CD4-positive, alpha-beta T cell treated with Interleukin-1 beta for 1 hour (primary cell): ENCODE data around the gene SSU72.

Source experiments
- DNase-seq, 2 donors: peaks; one replicate each; pipeline ENCODE4 v3.0.0-alpha.2; 2020 to 2022

The SSU72 gene

DNA sequence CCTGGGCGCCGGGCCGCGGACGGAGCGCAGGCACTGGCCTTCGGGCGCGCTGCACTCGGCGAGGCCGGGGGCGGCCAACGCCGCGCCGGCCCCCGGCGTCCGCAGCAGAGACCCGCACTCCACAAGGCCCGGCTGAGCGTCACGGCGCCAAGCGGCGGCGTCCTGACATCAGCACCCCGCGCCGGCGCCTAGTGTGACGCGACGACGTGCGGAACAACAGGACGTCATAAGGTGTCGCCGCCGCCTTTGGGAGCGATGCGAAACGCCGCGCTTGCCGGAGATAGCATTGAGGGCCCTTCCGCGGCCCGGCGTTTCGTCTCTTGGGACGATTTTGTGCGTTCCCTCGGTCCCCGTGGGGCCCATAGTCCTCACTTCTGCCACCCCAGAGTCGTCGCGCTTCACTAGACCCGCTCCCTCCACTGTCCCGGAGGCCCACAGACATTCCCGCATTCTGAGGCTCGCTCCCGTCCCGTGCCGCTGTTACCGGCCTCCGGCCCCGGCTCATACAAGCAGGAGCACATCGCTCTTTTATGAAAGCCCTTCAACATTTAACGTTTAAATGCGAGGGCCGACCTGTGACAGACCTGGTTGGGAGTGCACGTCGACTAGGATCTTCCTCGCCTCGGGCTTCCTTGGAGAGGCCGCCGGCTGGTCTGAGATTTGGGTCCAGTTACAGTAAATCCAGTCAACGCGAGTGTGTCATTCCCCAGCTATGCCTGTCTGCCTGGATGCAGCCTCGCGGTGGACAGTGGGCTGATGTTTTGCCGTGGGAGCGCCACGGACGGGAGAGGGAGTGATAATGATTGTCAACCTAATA, at the start of gene SSU72:
Gene SSU72, minus strand, starts transcription at position 143 of the 817 bp plus-strand sequence. CDS start 306 bp downstream, outside the sequence.
- DNase-seq: peak; percentile 92 to 93

DNA sequence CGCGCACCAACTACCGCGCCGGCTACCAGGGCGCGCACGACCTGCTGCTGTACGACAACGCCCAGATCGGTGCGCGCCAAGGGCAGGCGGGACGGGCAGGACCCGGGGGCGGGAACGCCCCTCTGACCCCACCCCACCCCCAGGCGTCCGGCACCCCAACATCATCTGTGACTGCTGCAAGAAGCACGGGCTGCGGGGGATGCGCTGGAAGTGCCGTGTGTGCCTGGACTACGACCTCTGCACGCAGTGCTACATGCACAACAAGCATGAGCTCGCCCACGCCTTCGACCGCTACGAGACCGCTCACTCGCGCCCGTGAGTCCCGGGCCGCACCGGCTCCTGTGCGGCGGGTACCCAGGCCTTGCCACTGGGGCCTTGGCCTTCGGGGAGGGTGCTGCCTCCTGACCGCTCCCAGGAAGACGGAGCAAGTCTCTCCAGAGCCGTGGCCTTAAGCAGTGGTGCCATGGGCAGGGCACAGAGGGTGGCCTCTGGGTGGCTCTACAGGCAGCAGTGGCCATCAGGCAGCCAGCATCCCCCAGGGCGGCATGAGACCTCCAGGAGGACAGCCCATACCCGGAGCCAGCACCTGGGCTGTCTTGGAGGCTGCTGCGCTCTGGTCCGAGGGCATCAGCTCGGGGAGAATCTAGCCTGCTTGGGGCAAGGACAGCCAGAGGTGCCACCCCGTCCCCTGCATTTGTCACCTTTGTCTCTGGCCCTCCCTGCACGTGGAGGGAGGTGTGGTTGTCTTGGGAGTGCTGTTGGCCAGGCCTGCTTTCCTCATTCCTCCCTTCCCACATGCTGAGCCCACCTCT, 49.2 kb upstream of the SSU72 start:
- no peak for DNase-seq

DNA sequence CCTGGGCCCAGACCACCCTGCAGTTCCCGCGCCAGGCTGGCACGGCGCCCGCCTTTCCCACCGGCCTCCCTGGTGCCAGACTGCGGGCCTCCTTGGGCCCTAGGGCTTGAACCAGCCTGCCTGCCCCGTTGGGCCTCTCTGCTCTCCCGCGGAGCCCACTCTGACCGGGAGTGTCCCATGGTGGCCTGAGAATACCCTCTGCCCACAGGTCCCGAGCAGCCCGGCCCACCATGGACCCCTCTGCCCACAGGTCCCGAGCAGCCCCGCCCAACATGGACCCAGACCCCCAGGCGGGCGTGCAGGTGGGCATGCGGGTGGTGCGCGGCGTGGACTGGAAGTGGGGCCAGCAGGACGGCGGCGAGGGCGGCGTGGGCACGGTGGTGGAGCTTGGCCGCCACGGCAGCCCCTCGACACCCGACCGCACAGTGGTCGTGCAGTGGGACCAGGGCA, 48.5 kb upstream of the SSU72 start:
- no peak for DNase-seq

DNA sequence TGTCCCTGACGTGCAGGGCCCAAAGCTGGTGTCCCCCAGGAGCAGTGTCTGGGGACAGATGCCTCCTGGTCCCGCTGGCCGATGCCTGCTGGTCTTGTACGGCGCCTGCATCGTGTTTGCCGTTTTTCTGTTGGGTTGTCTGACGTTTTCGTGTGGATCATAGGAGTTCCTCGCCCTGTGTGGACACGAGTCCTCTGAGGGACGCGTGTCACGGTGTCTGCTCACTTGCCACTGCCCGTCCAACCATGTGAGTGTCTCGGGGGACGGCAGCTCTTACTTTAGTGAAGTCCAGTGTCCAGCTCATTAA, 48.1 kb upstream of the SSU72 start:
- DNase-seq: no peak

GRCh38 chr1:1622010-1622787, 47.5 kb upstream of the SSU72 start:
- DNase-seq: no peak

GRCh38 chr1:1621173-1622009, 46.7 kb upstream of the SSU72 start:
- no peak for DNase-seq

- no peak for DNase-seq
Observed at GRCh38 chr1:1620433-1621139, 45.9 kb upstream of the SSU72 start.

DNA sequence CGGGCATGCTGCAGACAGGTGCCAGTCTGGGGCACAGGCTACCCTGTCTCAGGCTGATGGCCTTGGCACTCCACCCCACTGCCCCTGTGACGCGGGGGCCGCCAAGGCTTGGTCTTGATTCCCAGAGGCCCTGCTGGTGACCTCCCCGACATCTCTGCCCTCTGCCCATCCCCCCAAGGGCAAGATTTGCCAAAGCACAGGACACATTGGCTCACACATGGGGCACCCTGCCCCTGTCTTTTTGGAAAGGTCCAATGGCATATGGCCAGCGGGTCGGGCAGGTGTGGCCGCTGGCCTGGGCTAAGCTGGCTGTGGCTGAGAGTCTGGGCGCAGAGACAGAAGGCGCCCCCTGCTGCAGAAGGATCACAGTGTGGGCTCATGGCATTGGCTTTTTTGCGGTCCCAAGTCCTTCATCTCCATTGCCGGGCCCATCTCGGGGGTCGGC, 45.3 kb upstream of the SSU72 start:
- no peak for DNase-seq

DNA sequence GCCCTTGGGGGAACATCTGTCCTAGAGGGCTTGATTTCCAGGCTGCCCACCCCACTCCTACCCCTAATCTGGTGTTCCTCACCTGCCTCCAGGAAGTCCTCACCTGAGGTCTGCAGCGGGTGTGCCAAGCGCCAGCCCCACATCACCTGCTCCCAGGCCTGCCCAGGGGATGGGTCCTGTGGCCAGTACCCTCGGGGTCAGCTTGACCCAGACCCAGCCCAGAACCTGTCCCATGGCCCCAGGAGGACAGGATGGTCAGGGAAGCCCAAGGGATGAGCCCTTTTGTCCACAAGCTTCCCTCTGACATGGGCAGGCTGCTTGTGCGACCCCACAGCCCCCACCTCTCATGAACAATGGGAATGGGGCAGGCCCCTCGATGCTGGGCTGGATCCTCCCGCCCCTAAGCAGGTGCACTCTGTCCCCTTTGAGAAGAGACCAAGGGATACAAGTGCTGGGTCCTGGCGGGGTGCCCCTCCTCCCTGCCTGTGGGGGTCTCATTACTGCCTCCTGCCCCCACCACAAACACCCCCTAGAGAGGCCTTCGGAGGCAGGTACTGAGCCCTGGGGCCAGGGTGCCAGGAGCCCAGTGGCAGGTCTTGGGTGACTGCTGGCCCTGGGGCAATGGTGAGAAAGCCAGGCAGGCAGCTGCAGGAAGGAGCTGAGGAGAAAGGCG, 43.9 kb upstream of the SSU72 start:
- no peak for DNase-seq

GRCh38 chr1:1617925-1618324, 43.3 kb upstream of the SSU72 start:
- DNase-seq: no peak

- DNase-seq: no peak
Observed at GRCh38 chr1:1617516-1617915, 42.9 kb upstream of the SSU72 start.

- no peak for DNase-seq
Observed at GRCh38 chr1:1616838-1617237, 42.2 kb upstream of the SSU72 start.

GRCh38 chr1:1616045-1616790, 41.6 kb upstream of the SSU72 start:
- DNase-seq: peak; percentile 59 to 61

- DNase-seq: peak; percentile 98 to 99
Observed at GRCh38 chr1:1615256-1616044, 40.8 kb upstream of the SSU72 start, which contains the start of gene MIB2. Gene MIB2, plus strand, starts transcription at chr1:1615500. Its CDS starts 7,953 bp downstream, at chr1:1623453.

DNA sequence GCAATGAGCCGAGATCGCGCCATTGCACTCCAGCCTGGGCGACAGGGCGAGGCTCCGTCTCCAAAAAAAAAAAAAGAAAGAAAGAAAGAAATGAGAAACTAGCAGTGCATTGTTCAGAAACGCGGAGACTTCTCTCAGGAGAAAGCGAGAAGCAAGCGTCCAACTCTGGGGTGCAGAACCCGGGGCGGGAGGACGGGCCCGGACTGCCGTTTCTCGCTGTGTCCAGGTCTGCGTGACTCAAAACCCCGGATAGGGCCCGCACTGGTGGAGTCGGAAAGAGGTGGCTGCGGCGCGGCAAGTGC, 40.2 kb upstream of the SSU72 start:
- DNase-seq: no peak

DNA sequence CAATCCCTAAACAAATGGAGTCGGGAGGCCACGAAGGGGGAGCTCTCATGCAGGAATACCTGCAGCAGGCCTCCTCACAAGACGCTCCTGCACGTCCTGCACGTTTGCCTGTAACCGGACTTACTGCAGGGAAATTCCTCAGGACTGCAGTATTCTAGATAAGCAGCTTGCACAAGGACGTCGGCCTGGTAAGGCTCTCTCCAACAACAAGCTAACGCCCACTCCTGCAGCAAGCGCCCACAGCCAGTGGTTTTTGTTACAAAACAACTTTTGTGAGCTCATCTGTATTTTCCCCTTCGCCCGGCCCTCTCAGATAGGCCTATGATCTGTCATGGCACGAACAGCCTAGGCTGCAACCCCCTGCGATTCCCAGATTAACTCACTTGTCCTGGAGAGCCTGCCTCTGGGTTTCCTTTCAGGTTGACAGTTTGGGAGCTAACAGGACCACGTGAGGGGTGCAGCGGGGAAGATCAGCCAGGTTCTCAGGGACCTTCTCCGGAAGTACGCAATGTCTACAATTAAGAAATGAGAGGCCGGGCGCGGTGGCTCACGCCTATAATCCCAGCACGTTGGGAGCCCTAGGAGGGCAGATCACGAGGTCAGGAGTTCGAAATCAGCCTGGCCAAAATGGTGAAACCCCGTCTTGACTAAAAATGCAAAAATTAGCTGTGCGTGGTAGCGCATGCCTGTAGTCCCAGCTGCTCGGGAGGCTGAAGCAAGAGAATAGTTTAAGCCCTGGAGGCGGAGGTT, 39.7 kb upstream of the SSU72 start:
- DNase-seq: peak; percentile 61 to 73

GRCh38 chr1:1613509-1614082, 38.9 kb upstream of the SSU72 start:
- DNase-seq: no peak

DNA sequence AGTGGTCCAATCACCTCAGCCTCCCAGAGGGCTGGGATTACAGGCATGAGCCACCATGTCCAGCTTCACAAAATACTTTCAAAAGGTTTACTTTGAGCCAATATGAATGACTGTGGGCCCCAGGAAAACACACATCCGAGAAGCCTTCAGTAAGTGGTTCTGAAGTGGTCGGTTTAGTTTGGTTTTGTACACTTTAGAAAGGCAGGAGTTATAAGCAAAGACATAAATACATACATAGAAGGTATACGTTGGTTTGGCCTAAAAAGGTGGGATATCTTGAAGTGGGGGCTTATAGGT, 37.4 kb upstream of the SSU72 start:
- no peak for DNase-seq

- DNase-seq: no peak
Observed at GRCh38 chr1:1610796-1611195, 36.1 kb upstream of the SSU72 start.
